ENCODE data around the gene LIPG.

DNA sequence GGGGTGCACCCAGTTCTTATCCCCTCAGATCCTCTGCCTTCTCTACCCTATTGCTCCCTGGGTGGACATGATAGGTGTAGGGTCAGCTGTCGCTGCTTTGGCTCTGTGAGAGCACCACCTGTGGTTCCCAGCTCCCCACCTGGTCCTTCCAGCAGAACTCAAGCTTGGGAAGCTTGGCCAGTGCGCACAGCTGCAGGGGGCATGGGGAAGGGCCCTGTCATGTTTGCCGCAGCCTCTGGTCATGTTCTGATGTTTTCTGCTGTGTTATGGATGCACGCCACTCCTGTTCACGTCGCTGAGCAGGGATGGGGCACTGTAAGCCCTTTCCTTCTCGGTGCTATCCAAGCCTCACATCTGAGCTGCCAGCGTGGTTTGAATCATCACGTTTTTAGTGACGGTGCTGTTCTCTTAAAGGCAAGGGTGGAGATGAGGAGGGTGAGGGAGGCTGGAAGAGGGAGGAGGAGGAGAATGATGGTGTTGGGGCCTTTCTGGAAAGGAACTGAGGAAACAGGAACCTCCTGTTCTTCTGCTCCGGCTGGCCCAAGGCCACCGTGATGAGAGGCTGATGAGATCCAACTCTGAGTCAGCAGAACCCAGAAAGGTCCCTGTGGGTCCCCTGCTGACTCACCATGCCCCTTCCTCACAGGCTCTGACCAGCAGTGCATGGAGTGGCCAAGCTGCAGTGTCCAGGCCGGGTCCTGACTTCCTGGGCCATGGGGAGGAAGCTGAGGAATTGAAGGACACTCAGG, 78.0 kb downstream of the LIPG start:
- TF ChIP-seq CTCF (conservative IDR thresholded peaks at IDR 0.05; ENCODE audit: low read depth, low read length) = no peak
- TF ChIP-seq EZH2 (IDR thresholded peaks at IDR 0.05; ENCODE audit: borderline replicate concordance, low read depth, low read length, poor library complexity, severe bottlenecking) = no peak
